ENCODE results near the gene EEPD1. TPM values are rescaled to one million over a fixed set of nuclear protein-coding genes. Genes with fewer than 3 reads are reported as not detected.

Gene EEPD1
- total RNA-seq, 2 donors from 2014 or later: 21.9 to 30.1 TPM

DNA sequence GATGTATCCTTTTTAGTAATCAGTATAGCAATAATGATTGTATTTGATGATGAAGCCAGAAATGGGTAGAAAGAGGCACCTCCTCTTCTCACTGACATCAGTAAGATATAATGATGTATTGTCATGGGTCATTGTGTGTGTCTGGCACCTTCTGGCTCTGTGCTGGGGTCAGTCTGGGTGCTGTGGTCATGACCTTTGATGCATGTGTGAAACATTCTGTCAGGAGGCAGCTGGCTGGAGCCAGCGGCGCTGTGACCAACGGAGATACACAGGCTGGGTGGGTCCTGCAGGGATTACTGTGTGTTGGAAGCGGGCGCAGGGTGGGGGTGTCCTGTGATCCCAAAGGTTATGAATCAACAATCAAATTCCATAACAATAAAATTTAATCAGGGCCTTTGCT lies 35.2 kb downstream of the EEPD1 start:
- TF ChIP-seq POLR2A (IDR thresholded peaks at IDR 0.05) (no peak), POLR2AphosphoS5 (IDR thresholded peaks at IDR 0.05) (no peak)
- TF ChIP-seq, protein P1, sequence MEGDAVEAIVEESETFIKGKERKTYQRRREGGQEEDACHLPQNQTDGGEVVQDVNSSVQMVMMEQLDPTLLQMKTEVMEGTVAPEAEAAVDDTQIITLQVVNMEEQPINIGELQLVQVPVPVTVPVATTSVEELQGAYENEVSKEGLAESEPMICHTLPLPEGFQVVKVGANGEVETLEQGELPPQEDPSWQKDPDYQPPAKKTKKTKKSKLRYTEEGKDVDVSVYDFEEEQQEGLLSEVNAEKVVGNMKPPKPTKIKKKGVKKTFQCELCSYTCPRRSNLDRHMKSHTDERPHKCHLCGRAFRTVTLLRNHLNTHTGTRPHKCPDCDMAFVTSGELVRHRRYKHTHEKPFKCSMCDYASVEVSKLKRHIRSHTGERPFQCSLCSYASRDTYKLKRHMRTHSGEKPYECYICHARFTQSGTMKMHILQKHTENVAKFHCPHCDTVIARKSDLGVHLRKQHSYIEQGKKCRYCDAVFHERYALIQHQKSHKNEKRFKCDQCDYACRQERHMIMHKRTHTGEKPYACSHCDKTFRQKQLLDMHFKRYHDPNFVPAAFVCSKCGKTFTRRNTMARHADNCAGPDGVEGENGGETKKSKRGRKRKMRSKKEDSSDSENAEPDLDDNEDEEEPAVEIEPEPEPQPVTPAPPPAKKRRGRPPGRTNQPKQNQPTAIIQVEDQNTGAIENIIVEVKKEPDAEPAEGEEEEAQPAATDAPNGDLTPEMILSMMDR (IDR thresholded peaks at IDR 0.05): no peak
- no peak overlapping the region for H3K4me3 ChIP-seq
- intact Hi-C loops (cut with DNase I): no loop called here
- H3K36me3 ChIP-seq: no peaks in the 10 kb centered on the region
- no peaks in the 10 kb centered on the region for H3K27me3 ChIP-seq (replicated peaks; ENCODE audit: insufficient read depth)
- no peaks in the 10 kb centered on the region for H3K4me1 ChIP-seq (replicated peaks)
- no peaks in the 10 kb centered on the region for H3K9me3 ChIP-seq
- 94% methylated on average over 5 of the region's 5 CpGs for WGBS
- H3K27ac ChIP-seq: no peak overlapping the region
- no peak for DNase-seq (ENCODE audit: low spot score)

DNA sequence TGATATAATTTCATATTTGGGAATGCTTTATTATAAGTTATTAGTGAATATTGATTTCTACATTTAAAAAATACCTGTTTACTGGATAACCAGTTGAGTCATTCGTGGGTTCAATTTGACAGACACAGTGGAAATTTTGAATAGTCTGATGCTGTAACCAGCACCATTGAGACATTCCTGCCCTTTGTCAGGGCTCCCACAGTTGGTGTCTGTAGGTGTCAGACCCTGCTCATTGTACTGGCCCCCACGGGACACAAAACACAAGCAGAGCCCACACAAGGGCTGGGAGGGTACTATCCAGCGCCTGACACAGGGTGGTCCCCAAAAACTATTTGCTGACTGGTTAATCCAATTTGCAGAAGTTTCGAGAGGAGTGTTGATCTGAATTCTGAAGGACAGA lies 35.9 kb downstream of the EEPD1 start:
- Histone ChIP-seq H3K4me3 (no peak overlapping the region), H3K9me3 (no peaks in the 10 kb centered on the region), H3K27ac (no peak overlapping the region), H3K4me1 (replicated peaks) (no peaks in the 10 kb centered on the region), H3K27me3 (replicated peaks; ENCODE audit: insufficient read depth) (no peaks in the 10 kb centered on the region), H3K36me3 (no peaks in the 10 kb centered on the region)
- TF ChIP-seq, protein P1 (IDR thresholded peaks at IDR 0.05): no peak
- TF ChIP-seq POLR2AphosphoS5 (IDR thresholded peaks at IDR 0.05) (no peak), POLR2A (IDR thresholded peaks at IDR 0.05) (no peak)
- DNase-seq (ENCODE audit: low spot score): no peak
- WGBS: 88% methylated on average over 4 of the region's 4 CpGs
- intact Hi-C loops (cut with DNase I): no loop called here

- Histone ChIP-seq H3K36me3 (no peaks in the 10 kb centered on the region), H3K27ac (no peak overlapping the region), H3K9me3 (no peaks in the 10 kb centered on the region), H3K4me3 (no peak overlapping the region), H3K27me3 (replicated peaks; ENCODE audit: insufficient read depth) (no peaks in the 10 kb centered on the region), H3K4me1 (replicated peaks) (no peaks in the 10 kb centered on the region)
- DNase-seq (ENCODE audit: low spot score): no peak
- intact Hi-C loops (cut with DNase I): no loop called here
- TF ChIP-seq POLR2A (IDR thresholded peaks at IDR 0.05) (no peak), POLR2AphosphoS5 (IDR thresholded peaks at IDR 0.05) (no peak)
- TF ChIP-seq, protein P1 (IDR thresholded peaks at IDR 0.05): no peak
- WGBS: 77% methylated on average over 5 of the region's 5 CpGs
Observed at GRCh38 chr7:36190447-36191291, 37.6 kb downstream of the EEPD1 start.

DNA sequence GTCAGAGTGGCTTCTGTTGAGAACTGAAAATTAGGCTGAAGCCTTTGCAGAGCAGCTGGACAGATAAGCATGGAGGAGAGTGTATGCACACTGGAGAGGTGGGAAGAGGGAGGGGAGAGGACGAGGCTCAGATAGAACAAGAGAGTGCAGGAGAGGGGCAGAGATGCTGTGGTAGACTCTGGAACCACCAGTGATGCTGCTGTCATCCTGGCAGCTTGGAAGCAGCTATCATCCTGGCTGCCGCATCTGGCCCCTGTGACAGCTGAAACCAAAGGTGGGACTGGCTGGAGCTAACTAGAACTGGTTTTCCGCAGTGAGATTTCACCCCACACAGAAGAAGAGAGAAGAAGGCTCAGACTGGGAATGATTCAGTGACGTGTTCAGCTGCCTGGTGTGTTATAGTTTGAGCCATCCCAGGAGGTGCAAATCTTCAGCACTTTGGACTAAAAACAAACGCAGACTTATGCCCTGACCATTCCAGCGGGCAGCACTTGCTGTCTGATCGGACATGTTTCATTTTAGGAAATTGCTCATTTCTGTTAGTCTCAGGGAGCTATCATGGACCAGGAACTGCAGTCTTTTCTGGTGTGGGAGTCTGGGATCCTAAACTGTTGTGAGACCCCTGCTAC lies 38.4 kb downstream of the EEPD1 start:
- H3K4me3 ChIP-seq: no peak overlapping the region
- WGBS: 67% methylated on average over 7 of the region's 7 CpGs

More for the DNA sequence above, 38.4 kb downstream of the EEPD1 start:
- no peak for TF ChIP-seq POLR2AphosphoS5 (IDR thresholded peaks at IDR 0.05)
- no peak for TF ChIP-seq POLR2A (IDR thresholded peaks at IDR 0.05)
- TF ChIP-seq, protein P1 (IDR thresholded peaks at IDR 0.05): no peak
- no peak for DNase-seq (ENCODE audit: low spot score)
- no peaks in the 10 kb centered on the region for H3K9me3 ChIP-seq
- H3K36me3 ChIP-seq: no peaks in the 10 kb centered on the region
- H3K4me1 ChIP-seq (replicated peaks): no peaks in the 10 kb centered on the region
- no peaks in the 10 kb centered on the region for H3K27me3 ChIP-seq (replicated peaks; ENCODE audit: insufficient read depth)
- H3K27ac ChIP-seq: no peak overlapping the region
- intact Hi-C loops (cut with DNase I): no loop called here
